ENCODE results near the gene KATNIP.

The KATNIP gene

GRCh38 chr16:27586711-27587110, 36.8 kb downstream of the KATNIP start:
- DNase-seq = no peak

DNA sequence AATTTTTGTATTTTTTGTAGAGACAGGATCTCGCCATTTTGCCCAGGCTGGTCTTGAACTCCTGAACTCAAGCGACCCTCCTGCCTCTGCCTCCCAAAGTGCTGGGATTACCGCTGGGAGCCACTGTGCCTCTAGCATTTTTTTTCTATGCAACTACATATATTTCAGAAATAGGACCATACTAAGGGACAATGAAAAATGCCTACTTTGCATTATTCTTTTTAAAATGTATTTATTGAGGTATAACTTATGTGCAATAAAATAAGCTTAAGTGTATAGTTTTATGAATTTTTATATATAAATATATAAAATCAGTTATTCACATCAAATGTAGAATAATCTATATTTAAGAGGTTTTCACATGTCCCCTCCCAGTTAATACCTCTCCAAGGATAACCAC, 38.1 kb downstream of the KATNIP start:
- DNase-seq = no peak

GRCh38 chr16:27591837-27592236, 41.9 kb downstream of the KATNIP start:
- DNase-seq = no peak

GRCh38 chr16:27595475-27595874, 45.5 kb downstream of the KATNIP start:
- no peak for DNase-seq

- DNase-seq = no peak
These were observed 46.0 kb downstream of the KATNIP start for GRCh38 chr16:27595993-27596392.

DNA sequence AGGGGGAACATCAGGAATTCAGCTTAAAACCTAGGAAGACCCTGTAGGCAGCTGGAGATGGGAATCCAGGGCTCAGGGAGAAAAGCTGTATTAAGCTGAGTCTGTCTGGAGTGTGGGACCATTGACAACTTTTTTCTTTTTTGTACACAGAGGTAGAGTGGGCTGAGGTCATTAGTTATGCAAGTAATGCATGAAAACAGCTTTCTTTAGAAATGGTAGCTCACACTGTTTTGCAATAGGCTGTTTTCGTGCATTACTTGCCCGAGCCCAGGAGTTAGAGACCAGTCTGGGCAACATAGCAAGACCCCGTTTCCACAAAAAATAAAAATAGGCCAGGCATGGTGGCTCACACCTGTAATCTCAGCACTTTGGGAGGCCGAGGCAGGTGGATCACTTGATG, 46.5 kb downstream of the KATNIP start:
- DNase-seq = no peak

GRCh38 chr16:27597361-27597760, 47.4 kb downstream of the KATNIP start:
- DNase-seq = no peak

DNA sequence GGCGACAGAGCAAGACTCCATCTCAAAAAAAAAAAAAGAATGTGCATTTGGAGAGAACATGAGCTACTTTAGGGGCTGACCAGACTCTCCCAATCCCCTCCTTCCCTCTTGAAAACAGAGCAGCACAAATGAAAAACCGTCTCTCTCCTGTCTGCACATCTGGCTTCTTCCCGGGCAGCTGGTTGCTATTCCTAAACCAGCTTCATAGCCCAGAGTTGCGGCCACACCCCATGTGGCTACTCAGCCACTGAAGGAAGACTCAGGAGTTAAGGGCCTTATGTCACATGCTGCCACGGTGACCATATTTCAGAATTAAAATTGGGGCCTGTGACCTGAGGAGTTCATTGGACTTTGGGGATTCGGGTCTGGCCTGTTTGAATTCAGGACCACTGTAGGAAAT, 48.3 kb downstream of the KATNIP start:
- DNase-seq = no peak

GRCh38 chr16:27598931-27599565, 49.1 kb downstream of the KATNIP start:
- DNase-seq = no peak

- no peak for DNase-seq
These were observed 49.7 kb downstream of the KATNIP start for GRCh38 chr16:27599606-27600005.

Measured in stimulated activated CD4-positive, alpha-beta T cell treated with anti-CD3 and anti-CD28 coated beads, Interleukin-15, amount 100 ng/mL, for 24 hours (primary cell).